Measurements from ENCODE around the gene UVRAG. TPM values are rescaled to one million over a fixed set of nuclear protein-coding genes. Genes with fewer than 3 reads are reported as not detected.

Gene UVRAG
- total RNA-seq (10 to 100 TPM; 12.1 to 15.1 TPM), polyA plus RNA-seq (1 to 10 TPM; 4.4 to 7.9 TPM)

GRCh38 chr11:75814677-75815344 is at the start of gene UVRAG:
Gene UVRAG (plus strand): TSS chr11:75815210. CDS start chr11:75815408, 198 bp downstream.
- Histone ChIP-seq H3K9me3 (ENCODE audit: control insufficient read depth in 4 of 4, low read length in 3 of 4) (no peaks in the 10 kb centered on the region), H3K27ac (ENCODE audit: low read depth in 1 of 2, low read length in 2 of 2) (peak within 1 kb of the TSS; percentile 80 to 84), H3K27me3 (ENCODE audit: control insufficient read depth in 4 of 4, insufficient read depth in 4 of 4, low read length in 3 of 4) (no peaks in the 10 kb centered on the region), H3K4me3 (ENCODE audit: low read depth in 1 of 3, low read length in 3 of 3) (peak within 1 kb of the TSS; percentile 78 to 96 (median 91)), H3K36me3 (ENCODE audit: control insufficient read depth in 4 of 4, insufficient read depth in 3 of 4, low read depth in 1 of 4, low read length in 3 of 4) (no peaks in the 10 kb centered on the region), H3K4me1 (ENCODE audit: control insufficient read depth in 4 of 4, insufficient read depth in 4 of 4, low read length in 3 of 4) (peaks cover 2 to 25% (median 22%) of the 10 kb centered on the region in 4 donors), H3K9ac (ENCODE audit: low read depth in 1 of 2, low read length in 2 of 2) (peak within 1 kb of the TSS; percentile 26 to 84)
- TF ChIP-seq TAF1 (conservative IDR thresholded peaks at IDR 0.05) (peak; percentile 88), FOXA2 (IDR thresholded peaks at IDR 0.05) (no peak), FOXA1 (IDR thresholded peaks at IDR 0.05) (peak; percentile 45), CTCF (IDR thresholded peaks at IDR 0.05; ENCODE audit: low read depth, low read length, missing input control) (peak; percentile 52), EGR1 (IDR thresholded peaks at IDR 0.05; ENCODE audit: low read depth in 2 of 2) (peak; percentile 60 to 68), JUND (IDR thresholded peaks at IDR 0.05) (peak in 1 of 2 donors; percentile 59), HNF4G (IDR thresholded peaks at IDR 0.05) (peak; percentile 28), NR2F2 (IDR thresholded peaks at IDR 0.05) (peak; percentile 91), YY1 (IDR thresholded peaks at IDR 0.05) (peak; percentile 96), RXRA (IDR thresholded peaks at IDR 0.05) (peak; percentile 83 to 91), GABPA (IDR thresholded peaks at IDR 0.05 in 1 of 2, conservative IDR thresholded peaks at IDR 0.05 in 1 of 2) (peak; percentile 53 to 88), SP1 (IDR thresholded peaks at IDR 0.05) (peak; percentile 100), RAD21 (IDR thresholded peaks at IDR 0.05) (peak; percentile 28 to 59), HNF4A (conservative IDR thresholded peaks at IDR 0.05) (peak; percentile 50 to 80)
- TF ChIP-seq, protein P1, sequence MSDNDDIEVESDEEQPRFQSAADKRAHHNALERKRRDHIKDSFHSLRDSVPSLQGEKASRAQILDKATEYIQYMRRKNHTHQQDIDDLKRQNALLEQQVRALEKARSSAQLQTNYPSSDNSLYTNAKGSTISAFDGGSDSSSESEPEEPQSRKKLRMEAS (IDR thresholded peaks at IDR 0.05) = peak; percentile 69
- TF ChIP-seq, protein P2, sequence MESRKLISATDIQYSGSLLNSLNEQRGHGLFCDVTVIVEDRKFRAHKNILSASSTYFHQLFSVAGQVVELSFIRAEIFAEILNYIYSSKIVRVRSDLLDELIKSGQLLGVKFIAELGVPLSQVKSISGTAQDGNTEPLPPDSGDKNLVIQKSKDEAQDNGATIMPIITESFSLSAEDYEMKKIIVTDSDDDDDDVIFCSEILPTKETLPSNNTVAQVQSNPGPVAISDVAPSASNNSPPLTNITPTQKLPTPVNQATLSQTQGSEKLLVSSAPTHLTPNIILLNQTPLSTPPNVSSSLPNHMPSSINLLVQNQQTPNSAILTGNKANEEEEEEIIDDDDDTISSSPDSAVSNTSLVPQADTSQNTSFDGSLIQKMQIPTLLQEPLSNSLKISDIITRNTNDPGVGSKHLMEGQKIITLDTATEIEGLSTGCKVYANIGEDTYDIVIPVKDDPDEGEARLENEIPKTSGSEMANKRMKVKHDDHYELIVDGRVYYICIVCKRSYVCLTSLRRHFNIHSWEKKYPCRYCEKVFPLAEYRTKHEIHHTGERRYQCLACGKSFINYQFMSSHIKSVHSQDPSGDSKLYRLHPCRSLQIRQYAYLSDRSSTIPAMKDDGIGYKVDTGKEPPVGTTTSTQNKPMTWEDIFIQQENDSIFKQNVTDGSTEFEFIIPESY (IDR thresholded peaks at IDR 0.05) = peak; percentile 76
- TF ChIP-seq, protein P3, sequence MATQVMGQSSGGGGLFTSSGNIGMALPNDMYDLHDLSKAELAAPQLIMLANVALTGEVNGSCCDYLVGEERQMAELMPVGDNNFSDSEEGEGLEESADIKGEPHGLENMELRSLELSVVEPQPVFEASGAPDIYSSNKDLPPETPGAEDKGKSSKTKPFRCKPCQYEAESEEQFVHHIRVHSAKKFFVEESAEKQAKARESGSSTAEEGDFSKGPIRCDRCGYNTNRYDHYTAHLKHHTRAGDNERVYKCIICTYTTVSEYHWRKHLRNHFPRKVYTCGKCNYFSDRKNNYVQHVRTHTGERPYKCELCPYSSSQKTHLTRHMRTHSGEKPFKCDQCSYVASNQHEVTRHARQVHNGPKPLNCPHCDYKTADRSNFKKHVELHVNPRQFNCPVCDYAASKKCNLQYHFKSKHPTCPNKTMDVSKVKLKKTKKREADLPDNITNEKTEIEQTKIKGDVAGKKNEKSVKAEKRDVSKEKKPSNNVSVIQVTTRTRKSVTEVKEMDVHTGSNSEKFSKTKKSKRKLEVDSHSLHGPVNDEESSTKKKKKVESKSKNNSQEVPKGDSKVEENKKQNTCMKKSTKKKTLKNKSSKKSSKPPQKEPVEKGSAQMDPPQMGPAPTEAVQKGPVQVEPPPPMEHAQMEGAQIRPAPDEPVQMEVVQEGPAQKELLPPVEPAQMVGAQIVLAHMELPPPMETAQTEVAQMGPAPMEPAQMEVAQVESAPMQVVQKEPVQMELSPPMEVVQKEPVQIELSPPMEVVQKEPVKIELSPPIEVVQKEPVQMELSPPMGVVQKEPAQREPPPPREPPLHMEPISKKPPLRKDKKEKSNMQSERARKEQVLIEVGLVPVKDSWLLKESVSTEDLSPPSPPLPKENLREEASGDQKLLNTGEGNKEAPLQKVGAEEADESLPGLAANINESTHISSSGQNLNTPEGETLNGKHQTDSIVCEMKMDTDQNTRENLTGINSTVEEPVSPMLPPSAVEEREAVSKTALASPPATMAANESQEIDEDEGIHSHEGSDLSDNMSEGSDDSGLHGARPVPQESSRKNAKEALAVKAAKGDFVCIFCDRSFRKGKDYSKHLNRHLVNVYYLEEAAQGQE (IDR thresholded peaks at IDR 0.05) = peak; percentile 43
- TF ChIP-seq, protein P4, sequence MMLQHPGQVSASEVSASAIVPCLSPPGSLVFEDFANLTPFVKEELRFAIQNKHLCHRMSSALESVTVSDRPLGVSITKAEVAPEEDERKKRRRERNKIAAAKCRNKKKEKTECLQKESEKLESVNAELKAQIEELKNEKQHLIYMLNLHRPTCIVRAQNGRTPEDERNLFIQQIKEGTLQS (IDR thresholded peaks at IDR 0.05) = peak; percentile 71
- DNase-seq (ENCODE audit: low spot score) = peak; percentile 98
- under 1% methylated on average over 39 of the region's 39 CpGs for WGBS
